ENCODE results near the gene ATXN10.

GRCh38 chr22:45629469-45630089, 42.1 kb upstream of the ATXN10 start:
- TF ChIP-seq CTCF (conservative IDR thresholded peaks at IDR 0.05; ENCODE audit: low read length) (no peak), EZH2phosphoT487 (IDR thresholded peaks at IDR 0.05; ENCODE audit: borderline replicate concordance) (no peak)
